Spleen (tissue), 7 donors: Measurements from ENCODE around the gene PEPD.

Source experiments
- CTCF ChIP-seq, 11 experiments: fragments of 200-600 bp in 7 of 11; fragments of 450-650 bp in 4 of 11; sonication (generic) in 4 of 11; IDR thresholded peaks in 8 of 11; conservative IDR thresholded peaks in 3 of 11; 1 replicate in 7 of 11; 2 replicates in 4 of 11; pipeline versions ENCODE4 v1.4.0 to v1.8.0; 2016 to 2021; ENCODE audit warnings: antibody characterized with exemption in 11 of 11, inconsistent platforms in 4 of 11, mild to moderate bottlenecking in 1 of 11
- POLR2A ChIP-seq, 3 donors: fragments of 450-650 bp; IDR thresholded peaks; one replicate each; pipeline ENCODE4 v1.5.1; 2017; ENCODE audit warnings: antibody characterized with exemption in 3 of 3, mild to moderate bottlenecking in 1 of 3
- donor health status: DM: no; HTN: no; CAD: no; lungs with moderate emphysema.
- donor health status: DM: no; HTN: no; CAD: no.
- donor health status: DM: no; HTN: no; CAD: no.

GRCh38 chr19:33518541-33518940, 3.0 kb downstream of the PEPD start:
- TF ChIP-seq POLR2A (IDR thresholded peaks at IDR 0.05) = no peak
- TF ChIP-seq CTCF (IDR thresholded peaks at IDR 0.05 in 8 of 11, conservative IDR thresholded peaks at IDR 0.05 in 3 of 11) = no peak
